Measurements from ENCODE around the gene NOD1.

Gene NOD1

DNA sequence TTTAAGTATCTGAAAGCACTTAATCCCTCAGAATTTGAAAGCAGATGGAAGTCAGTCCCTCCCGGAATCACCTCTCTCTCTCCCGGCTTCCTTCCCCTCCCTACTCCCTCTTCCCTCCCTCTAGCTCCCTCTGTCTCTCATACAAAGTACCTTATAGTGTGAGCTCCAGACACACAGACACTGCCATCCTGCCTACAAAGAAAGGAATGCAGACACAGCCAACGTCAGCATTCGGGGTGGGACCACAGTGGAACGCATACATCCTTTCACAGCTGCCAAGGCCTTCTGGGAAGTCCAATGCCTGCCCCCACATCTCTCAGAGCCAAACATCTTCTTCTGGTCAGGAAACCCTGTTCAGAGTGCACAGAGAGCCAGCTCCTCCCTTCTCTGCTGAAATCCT is 9.3 kb downstream of the NOD1 start:
- DNase-seq (ENCODE audit: low spot score): peak; percentile 89

DNA sequence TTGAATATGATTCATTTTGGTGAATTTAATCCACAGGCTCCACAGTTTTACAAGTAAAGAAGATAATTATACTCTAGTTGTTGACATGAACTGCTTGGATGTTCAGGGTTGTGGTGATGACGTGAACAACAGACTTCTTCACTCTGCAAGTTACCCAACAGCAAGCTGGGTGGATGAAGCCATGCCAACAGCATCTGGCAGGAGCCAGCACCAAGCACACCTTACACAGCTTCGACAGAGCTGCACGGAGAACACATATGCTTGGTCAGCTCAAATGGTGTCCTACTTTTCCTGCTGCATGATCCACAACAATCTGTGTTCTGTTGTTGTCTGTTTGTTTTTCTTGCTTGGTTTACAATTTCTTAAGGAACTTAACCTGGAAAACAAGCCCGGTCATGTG is 9.8 kb downstream of the NOD1 start:
- no peak for DNase-seq (ENCODE audit: low spot score)

DNA sequence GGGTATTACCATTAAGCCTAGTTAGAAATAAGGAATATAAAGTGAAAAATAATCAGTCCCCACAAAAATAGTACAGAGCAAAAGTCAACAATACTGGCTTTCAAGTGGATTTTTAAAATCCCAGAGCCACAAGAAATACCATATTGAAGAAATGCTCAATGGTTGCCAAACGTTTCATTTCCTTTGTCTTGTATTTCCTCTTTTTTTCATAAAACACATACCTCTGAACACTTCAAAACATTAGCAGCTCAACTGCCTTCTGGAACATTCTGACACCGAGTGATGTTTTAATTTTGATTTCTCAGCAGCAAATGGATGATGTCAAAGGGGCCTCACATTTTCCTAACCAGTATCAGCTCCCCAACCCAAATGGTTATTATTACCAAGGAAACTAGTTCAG is 10.5 kb downstream of the NOD1 start:
- DNase-seq (ENCODE audit: low spot score): no peak

DNA sequence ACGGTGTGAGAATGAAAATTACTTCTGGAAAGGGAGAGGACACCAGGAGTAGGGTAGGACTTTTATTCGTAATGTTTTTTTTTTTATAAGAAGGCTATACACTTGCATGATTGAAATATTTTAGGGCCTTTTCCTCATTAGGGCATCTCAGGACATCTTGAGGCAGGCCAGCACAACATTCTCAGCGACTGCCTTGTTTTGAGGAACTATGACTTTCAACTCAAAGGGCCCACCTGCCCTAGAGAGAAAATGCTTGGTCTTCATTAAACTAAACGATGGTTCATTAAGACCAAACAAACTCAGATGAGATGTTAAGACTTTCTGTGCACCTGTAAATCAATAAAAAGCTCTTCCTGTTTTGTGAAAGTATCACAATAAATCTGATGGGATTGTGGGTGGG is 11.3 kb downstream of the NOD1 start:
- no peak for DNase-seq (ENCODE audit: low spot score)

DNA sequence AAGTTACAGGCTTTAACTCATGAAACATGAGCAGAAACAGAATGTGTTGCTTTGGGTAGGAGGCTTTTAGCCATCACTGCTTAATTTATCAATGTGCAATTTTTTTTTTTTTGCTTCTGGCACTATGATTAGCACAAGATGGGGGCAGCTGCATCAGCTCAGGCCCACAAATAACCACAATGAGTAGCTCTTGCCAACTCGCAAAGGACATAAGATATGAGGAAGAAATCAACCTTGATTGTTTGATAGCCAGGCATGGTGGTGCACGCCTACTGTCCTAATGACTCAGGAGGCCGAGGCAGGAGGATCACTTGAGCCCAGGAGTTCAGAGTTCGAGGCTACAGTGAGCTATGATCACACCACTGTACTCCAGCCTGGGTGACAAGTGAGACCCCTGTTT is 12.3 kb downstream of the NOD1 start:
- no peak for DNase-seq (ENCODE audit: low spot score)

DNA sequence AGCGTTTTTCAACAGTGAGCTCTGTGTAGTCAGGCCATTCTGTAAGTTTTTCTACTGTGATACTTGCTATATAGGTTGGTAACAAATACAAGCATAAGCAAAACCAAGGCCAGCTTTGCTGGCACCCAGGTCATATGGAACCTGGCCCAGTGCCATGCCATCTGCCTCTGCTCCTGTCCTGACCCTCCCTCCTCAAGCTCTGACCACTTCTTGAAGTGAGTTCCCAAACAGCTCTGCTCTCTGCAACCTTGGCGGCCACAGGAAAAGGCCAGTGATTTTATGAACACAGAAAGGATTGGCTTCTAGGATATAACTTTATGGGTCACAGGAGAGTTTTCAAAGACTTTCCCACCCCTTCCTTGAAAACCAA is 12.8 kb downstream of the NOD1 start:
- DNase-seq (ENCODE audit: low spot score): no peak

DNA sequence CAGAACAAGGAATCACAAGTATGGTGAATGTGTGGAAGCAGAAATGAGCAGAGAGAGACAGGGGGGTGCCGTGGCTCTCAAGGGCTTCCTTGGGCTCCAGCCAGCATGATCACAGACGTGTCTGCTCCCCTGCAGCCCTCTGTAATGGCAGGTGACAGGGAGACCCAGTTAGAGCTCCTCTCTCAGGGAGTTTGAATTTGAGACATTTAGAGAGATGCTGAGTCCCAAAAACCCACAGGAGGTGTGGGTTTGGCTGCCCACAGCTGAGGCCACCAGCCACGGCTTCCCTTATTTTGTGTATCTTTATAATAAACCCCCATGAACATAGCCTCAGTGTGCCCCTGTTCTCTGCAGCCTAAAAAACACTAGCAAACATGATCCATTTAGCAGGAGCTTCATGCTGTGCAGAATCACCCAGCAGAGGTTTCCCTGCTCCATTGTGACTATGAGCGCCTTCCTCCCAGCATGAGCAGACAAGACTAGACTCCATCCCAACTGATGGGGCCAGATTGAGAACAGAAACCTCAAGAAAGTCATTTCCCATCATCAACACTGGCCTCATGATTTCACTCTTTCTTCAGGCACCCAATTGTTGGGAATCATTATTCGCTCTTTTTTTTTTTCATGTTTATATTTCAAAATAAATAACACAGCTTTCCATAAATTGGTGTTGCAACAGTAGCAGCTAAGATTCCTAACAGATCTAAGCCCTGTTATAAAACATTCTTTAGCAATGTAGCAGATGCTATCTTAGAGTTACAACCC is 13.4 kb downstream of the NOD1 start:
- peak; percentile 50 for DNase-seq (ENCODE audit: low spot score)

DNA sequence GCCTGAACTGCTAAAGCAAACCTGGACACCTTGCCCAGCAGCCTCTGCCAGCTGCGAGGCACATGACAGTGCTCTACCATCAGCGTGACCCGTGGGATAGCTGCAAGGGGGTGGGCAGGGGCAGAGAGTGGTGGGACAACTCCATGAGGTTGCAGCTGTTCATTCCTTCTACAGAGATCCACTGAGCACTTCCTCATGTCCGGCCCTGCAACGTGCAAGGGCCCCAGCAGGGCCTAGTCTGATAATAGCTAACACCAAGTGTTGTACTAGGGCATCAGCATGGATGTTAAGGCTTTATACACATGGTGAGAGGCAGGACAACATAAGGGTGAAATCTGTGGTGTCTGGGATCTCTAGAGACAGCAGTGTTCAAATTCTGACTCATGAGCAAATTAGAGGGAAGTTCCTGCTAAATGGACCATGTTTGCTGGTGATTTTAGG is 14.3 kb downstream of the NOD1 start:
- DNase-seq (ENCODE audit: low spot score): no peak

DNA sequence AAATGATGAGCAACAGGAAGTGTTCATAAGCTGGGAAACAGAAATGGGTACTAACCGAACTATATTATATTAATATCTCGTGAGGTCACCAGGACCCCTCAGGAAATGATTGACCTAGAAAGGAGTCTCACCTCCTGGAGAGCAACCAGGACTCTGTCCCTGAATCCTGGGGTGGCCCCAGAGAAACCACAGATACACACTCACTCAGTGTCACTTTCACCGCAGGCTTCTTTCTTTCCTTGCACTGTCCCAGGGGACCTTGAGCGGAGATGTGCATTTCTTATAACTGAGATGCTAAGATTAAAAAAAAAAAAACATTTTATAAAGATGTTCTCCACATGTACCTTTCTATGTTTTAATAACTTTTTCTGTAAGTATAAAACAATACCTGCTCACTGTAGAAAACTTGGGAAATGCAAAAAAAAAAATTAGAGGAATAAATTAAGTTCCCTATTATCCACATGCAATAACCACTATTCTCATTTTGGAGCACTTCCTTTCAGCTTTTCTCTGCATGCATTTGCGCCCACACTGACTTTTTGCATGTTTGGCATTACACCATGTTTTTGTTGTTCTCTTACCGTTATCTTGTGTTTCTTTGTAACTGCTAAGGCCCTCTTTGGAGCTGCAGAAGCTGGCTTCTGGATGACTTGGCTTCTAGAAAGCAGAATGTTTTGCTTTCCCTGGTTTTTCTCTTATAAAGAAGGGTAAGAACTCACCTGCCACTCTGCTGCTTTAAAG is 15.0 kb downstream of the NOD1 start:
- no peak for DNase-seq (ENCODE audit: low spot score)

DNA sequence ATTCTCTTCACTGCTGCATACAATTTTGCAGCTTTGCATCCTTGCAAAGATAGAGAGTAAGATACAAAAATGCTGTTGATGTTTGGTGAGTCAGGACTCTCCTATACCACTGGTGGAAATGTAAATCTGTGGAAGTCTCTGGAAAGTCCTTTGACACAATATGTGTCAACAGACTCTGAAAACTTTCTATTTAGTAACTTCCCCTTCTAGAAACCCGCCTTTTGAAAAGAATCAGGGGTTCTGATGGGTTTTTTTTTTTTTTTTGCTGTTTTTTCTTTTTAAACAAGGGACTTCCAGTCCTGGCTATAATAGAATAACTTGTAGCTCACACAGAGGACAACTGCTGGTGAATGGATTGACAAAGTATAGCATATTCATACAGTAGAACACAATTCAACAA is 16.4 kb downstream of the NOD1 start:
- no peak for DNase-seq (ENCODE audit: low spot score)

DNA sequence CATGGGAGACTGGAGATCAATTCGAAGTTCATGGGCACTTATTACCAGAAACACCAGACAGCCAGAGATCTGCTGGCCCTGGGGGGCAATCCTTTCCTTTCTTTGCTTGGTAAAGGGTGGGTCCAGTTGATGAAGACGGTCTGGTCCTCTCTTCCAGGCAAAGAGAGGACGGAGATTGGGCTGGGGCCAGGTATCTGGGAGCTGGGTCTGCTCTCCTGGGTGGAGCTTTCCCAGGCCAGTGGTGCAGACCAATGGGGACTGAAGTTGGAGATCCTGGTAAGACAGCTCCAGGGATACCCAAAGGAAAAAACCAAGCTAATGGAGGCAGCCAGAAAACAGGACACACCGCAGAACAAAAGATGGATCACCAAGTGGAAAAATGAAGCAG is 18.3 kb downstream of the NOD1 start:
- DNase-seq (ENCODE audit: low spot score): no peak

DNA sequence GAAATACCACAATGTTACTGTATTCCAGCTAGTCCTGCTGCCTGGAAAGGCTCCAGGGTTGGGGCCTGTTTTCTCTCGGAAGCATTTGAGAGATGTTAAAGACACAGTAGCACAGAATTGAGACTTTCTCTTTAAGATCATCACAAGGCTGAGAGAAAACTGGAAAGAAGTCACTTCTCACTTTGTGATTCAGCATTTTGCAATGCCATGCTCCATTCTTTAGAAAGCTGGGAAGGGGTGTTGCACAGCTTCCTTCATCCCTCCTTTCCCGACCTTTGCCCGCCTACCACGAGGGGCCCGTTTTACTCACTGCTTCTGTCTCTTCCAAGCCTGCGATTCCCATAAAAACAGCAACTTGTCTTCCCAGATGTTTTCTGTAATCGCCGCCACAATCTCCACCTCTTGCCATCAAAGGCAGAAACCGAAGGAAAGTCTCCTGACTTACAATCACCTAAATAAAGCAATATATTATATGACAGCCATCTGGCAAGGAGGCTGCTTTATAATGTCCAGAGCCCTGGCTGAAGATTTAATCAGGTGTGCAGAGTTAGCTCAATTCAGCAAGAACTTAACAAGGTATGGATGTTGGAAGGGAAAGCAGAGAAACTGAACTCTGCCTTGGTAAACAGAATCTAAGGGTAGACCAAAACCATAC is 18.9 kb downstream of the NOD1 start:
- peak; percentile 83 for DNase-seq (ENCODE audit: low spot score)

DNA sequence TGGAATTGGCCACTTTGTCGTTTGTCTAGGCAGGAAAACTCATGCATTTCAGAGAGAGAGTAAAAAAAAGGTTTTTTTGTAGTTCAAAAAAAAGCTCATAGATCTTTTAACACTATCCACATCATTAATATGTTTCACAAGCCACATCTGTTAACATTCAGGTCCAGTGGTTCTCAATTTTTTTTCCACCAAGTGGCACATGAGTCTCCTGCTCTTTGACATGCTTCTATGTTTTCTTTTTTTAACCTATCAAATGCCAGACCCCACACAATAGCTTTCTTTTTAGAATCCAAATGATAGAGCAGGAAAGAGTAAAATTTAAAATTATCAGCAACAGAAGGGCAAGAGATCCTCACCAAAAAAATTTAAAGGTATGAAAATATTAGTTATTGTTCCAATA is 20.3 kb downstream of the NOD1 start:
- DNase-seq (ENCODE audit: low spot score): no peak

DNA sequence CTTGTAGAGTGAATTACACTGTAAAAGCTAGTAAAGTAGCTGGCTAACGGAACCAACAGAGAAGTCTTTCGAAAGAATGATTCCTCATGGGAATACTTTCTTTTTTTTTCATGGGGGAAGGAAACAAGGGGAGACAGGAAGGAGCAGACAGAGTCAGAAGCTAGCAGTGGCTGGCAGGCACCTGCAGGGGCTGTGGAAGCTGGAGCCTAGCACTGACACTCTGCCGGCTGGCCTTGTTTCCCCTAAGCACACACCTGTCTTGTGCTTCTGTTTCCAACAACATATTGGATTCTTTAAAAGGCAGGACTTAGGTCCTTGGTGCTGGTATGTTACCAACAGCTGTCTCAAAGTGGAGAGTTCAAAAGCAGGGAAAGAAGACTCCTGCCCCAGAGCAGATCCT is 24.7 kb downstream of the NOD1 start:
- DNase-seq (ENCODE audit: low spot score): no peak

DNA sequence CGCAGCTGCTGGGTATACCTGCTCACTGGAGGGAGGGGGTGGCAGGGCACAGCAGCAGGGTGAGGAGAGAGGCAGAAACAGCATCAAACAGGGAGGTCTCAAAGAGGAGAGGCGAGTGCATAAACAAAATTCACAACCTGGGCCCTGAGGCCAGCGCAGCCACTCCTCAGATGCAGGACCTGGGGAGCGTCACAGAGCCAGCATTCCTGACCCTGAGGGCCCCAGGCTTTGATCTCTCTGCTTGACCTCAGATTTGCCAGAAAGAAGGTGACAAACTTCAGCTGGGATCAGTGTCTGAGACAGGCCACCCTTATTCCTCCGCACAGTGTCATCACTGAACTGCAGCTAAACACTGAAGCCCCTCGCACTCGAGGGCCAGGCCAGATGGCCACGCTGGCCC is 25.6 kb downstream of the NOD1 start:
- no peak for DNase-seq (ENCODE audit: low spot score)

DNA sequence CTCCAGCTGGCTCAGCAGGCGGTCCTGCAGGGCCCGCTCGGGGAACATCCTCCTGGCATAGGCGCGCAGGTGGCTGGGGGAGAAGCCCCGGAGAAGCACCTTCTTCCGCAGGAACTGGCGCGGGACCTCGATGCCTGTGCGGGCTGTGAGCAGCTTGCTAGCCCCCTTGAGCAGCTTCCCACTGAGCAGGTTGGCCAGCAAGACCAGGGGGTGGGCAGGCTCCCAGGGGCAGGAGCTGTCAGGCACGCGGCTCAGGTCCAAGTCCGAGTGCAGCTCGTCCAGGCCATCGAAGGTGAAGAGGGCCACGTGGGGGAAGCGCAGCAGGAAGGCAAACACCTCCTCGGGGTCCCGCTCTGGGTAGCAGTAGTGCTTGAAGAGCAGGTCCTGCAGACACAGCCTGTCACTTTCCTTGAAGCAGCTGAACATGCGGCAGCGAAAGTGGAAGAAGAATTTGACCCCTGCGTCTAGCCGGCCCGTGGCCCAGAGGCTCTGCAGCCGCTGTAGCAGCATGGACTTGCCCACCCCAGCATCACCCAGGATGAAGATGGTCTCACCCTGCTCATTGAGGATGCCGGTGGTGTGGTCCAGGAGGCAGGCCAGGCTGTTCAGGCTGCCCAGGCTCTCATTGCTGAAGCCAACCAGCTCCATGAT is 26.2 kb downstream of the NOD1 start:
- no peak for DNase-seq (ENCODE audit: low spot score)

DNA sequence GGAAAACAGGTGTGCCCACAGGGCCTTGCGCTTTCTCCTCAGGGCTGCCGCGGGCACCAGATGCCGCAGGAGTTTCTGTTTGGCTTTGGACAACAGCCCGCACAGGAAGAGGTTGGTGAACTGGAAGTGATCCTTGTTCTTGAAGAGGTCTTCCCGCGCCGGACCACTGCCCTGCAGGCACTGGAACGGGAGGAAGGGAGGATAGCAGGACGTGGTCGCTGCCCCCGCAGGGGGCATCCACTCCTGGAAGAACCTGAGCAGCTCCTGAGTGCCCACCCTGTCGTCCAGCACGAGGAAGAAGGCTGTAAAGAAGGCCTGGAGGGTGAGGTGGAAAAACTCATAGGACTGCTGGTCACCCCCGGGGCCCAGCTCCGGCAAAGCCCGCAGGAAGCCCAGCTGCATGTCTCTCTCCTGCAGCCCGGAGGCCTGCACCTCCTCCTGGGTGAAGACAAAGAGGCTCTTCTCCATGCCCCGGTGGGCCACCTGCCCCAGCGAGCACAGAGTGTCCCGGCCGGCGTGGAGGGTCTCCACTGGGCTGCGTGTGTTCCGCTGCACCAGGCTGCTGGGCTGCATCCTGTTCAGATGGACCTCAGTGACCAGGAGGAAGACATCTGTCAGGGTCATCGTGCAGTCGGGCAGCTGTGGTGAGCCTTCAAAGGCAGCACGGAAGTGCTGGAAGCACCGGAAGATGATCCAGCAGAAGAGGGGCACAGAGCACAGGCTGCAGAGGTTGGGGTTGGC is 26.9 kb downstream of the NOD1 start:
- DNase-seq (ENCODE audit: low spot score): no peak

DNA sequence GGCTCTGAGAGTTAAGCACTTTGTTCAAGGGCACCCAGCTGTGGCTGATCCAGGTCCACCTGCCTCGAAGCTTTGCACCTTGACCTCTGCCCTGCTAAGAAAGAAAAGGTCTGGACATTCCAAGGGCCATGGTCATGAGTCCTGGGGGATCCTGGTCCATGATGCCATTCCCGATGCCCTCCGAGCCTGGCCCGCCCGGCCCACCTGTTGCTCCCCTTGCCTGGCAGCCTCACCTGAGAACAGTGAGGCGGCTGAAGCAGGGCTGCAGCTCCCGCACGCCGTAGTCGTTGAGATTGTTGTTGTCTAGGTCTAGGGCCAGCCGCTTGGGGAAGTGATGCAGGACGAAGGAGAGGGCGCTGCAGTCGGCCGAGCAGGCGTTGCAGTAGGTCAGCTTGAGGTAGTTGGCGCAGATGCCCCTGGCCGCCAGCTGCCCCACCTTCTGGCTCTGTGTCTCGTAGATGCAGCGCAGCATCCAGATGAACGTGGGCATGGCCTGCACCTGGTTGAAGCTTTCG is 27.5 kb downstream of the NOD1 start:
- DNase-seq (ENCODE audit: low spot score): no peak

DNA sequence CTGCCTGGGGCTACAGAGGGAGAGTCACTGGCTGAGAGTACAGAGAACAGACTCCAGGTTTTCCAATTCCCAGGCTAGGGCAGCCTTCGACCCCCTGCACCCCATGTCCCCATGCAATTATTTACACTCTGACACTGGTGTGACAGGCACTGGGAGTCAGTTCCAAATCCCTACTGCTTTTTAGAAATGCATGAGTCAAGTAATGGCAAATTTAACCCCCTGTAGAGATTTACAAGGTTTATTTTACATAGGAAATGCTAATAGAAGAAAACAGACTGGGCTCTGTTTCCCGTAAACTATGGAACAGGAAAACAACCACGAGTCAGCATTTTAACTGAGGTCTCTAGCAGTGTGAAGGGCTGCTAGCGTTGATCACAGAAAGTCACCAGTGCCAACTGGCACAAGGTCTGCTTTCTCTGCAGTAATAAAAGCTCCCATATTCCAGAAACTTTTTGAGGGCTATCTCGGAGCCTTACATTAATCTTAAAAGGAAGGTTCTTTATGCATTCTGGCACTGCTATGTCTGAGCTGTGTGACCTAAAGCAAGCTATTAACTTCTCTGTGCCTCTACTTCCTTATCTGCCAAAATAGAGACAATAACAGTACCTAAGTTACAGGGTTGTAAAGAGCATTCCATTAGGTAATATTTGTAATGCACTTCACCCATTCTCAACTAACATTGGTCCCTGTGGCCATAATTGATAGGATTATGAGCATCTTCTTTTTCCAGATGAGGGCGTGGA is 28.2 kb downstream of the NOD1 start:
- DNase-seq (ENCODE audit: low spot score): no peak

DNA sequence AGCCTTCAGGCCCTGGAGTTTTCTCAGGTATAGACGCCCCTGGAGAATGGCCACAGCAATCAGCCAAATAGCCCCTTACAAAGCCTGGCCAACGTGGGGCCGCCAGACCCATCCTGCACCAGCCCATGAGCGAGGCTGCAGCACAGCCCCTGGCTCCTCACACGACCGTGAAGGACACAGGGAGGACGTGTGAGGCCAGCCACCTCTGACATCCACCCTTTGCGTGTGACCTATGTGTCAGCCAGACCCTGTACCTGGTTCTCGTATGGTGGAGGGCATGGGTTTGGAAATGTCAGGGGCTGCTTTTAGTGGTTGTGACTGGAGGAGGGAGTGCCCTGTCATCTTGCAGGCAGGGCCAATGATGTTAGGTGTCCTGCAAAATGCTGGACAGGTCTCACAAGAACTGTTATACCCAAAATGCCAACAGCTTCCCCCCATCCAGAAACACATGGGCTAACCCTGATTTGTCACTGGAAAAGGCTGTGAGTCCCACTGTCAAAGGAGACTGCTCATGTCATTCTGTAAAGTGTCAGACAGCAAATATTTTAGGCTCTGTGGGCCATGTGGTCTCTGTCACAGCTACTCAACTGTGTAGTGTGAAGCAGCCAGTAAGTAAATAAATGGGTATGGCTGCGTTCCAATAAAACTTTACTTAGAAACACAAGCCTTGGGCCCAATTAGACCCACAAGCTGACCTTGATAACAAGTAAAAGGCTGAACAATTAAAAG is 30.0 kb downstream of the NOD1 start:
- DNase-seq (ENCODE audit: low spot score): no peak
